GM21381 (cell line): ENCODE data around the gene DUSP18.
"Not testable (repeated sequence)": the region's sequence is repeated elsewhere in the genome, so short reads cannot be mapped to it uniquely, and the experiment has no call there.

Experiments used
- ATAC-seq: cut with Tn5 transposase; IDR thresholded peaks from one replicate; pipeline ENCODE4 v1.9.1; 2021; ENCODE audit warnings: mild to moderate bottlenecking, moderate library complexity; ENCODE audit not compliant: unreplicated experiment

Gene DUSP18

GRCh38 chr22:30679895-30680690 lies 12.4 kb upstream of the DUSP18 start:
- ATAC-seq: not testable (repeated sequence)

GRCh38 chr22:30676565-30676964 lies 8.9 kb upstream of the DUSP18 start:
- ATAC-seq: not testable (repeated sequence)

- no peak for ATAC-seq
Observed at GRCh38 chr22:30675436-30675835, 7.8 kb upstream of the DUSP18 start.

- ATAC-seq: no peak
Observed at GRCh38 chr22:30674482-30674881, 6.8 kb upstream of the DUSP18 start.

- no peak for ATAC-seq
Observed at GRCh38 chr22:30673136-30673535, 5.5 kb upstream of the DUSP18 start.

- ATAC-seq: no peak
Observed at GRCh38 chr22:30671071-30671470, 3.4 kb upstream of the DUSP18 start.

GRCh38 chr22:30668386-30668710 lies 673 bp upstream of the DUSP18 start:
- peak; percentile 6 for ATAC-seq

GRCh38 chr22:30667107-30667493 lies 575 bp downstream of the DUSP18 start:
- no peak for ATAC-seq

- no peak for ATAC-seq
Observed at GRCh38 chr22:30665786-30666185, 1.9 kb downstream of the DUSP18 start.

- ATAC-seq: no peak
Observed at GRCh38 chr22:30665266-30665665, 2.4 kb downstream of the DUSP18 start.

GRCh38 chr22:30664798-30665197 lies 2.9 kb downstream of the DUSP18 start:
- no peak for ATAC-seq

- no peak for ATAC-seq
Observed at GRCh38 chr22:30662040-30662439, 5.6 kb downstream of the DUSP18 start.

GRCh38 chr22:30655532-30655931 lies 12.1 kb downstream of the DUSP18 start:
- no peak for ATAC-seq

- no peak for ATAC-seq
Observed at GRCh38 chr22:30654361-30654760, 13.3 kb downstream of the DUSP18 start.

- no peak for ATAC-seq
Observed at GRCh38 chr22:30652852-30653251, 14.8 kb downstream of the DUSP18 start.

GRCh38 chr22:30650508-30651116 lies 17.1 kb downstream of the DUSP18 start:
- no peak for ATAC-seq

- peak; percentile 73 for ATAC-seq
Observed at GRCh38 chr22:30649430-30650007, 18.2 kb downstream of the DUSP18 start.

- ATAC-seq: no peak
Observed at GRCh38 chr22:30648825-30649224, 18.9 kb downstream of the DUSP18 start.

GRCh38 chr22:30647536-30647935 lies 20.1 kb downstream of the DUSP18 start:
- no peak for ATAC-seq

- ATAC-seq: no peak
Observed at GRCh38 chr22:30646518-30647160, 21.0 kb downstream of the DUSP18 start.

GRCh38 chr22:30643055-30643875 lies 24.4 kb downstream of the DUSP18 start:
- no peak for ATAC-seq
